Measurements from ENCODE around the gene UGT8.

The UGT8 gene

DNA sequence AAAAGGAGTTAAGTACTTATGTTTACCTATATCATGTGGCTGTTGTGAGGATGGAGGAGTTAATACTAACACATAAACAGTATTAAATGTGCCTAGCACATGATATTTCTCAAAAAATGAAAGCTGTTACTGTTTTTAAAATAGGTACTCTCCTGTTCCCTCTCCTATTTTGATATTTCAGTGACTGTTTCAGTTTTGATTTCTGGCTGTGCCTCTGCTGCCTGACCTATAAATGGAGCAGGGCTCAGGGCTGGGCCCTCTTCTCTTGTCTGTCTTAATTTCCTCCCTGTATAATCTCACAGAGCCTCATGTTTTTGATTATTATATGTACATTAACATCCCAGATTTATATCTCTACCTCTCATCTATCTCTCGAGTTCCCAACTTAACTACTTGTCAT, 93.3 kb downstream of the UGT8 start:
- DNase-seq (ENCODE audit: low read depth) = no peak

DNA sequence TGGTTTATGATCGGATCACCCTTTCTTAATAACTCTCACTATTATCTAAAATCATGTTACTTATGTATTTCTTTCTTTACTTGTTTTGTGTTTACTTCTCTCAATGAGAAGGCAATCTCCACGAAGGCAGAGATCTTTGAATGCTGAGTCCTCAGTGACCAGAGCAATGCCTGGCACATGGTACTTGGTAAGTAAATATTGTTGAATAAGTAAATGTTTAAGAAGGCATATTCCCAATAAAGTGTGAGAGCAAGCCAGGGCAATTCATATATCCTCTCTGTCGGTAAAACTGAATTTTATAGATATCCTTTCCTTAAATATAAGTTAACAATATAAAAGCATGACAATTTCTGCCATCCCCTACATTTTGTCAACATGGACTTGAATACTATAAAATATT, 94.4 kb downstream of the UGT8 start:
- no peak for DNase-seq (ENCODE audit: low read depth)

DNA sequence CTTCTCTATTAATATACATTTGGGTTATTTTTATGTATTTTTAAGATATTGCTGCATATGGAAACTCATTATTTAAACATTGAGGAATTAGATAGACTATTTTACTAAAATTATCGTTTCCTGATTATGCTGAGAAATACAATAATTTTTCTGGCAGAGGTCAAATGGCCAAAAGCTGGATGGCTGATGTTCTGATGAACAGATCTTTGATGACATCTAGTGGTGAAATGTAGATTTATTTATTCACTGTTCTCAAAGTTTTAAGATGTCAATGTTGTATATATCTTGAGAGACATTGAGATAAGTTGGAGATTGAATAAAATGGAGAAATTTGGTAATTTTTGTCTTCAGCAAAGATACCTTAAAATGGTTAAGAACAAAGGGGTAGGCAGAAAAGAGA, 96.2 kb downstream of the UGT8 start:
- DNase-seq (ENCODE audit: low read depth) = no peak

DNA sequence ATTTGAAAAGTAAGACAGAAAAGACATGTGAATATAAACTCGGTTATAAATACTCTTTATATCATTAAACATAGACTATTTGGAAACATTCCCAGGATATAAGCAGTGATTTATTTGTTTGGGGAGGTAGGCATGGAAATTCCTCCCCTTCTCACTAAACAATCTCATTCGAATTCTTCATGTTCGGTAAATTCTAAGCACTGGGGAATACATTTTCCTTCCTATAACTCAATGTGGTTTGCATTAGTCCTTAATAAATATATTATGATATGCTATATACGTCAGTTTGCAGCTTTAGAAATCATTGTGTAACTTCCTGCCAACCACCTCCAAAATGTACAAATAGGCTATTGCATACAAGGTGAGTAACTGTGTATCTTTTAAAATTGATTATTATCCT, 99.6 kb downstream of the UGT8 start:
- no peak for DNase-seq (ENCODE audit: low read depth)

DNA sequence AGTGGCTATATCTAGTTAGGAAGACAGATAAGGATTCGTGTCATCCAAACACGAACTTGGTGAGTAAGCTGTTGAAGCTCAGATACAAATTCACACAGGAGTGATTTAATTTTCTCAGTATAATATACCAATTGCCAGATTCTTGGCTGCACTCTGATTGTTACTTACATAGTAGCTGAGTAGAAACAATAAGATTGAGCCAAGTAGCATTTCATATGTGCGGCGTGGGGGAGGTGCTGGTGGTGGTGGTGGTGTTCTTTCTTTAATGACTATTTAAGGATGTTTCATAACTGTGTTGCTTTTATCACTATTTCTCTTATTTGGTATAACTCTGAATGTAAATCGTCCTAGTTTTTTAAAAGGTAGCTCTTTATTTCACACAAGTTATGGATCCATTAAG, 102.9 kb downstream of the UGT8 start:
- DNase-seq (ENCODE audit: low read depth) = no peak

DNA sequence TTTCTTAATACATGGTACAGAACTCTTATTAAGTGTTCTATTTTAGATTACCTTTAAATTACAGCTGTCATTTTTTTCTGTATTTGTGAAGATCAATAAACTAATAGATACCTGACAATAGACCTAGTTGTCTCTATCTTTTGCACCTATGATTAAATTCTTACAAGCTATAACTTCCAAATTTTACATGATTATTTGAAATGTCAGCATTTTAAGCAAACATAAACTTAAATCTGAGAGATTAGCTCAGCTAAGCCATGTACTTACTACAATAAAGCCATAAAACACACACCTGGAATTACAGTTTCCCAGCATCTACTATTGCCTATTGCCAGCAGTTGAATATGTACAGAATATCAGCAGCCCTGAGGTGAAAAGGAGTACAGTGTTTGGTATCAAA, 118.8 kb downstream of the UGT8 start:
- DNase-seq (ENCODE audit: low read depth) = no peak

DNA sequence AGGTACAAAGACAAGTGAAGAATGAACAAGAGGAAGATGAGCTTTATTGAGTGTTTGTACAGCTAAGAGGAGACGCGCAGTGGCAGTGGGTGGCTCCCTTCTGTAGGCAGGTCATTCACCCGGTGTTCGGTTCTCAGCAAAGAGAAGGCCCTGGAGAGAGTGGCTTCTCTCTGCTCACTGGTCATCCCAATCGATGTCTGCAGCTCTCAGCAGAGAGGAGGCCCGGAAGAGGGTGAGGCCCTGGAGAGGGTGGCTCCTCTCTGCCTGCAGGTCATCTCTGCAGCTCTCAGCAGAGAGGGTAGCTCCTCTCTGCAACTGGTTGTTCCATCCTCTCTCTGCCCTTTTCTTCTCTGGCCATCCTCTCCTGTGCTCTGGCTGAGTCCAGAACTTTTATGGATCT, 126.5 kb downstream of the UGT8 start:
- no peak for DNase-seq (ENCODE audit: low read depth)

DNA sequence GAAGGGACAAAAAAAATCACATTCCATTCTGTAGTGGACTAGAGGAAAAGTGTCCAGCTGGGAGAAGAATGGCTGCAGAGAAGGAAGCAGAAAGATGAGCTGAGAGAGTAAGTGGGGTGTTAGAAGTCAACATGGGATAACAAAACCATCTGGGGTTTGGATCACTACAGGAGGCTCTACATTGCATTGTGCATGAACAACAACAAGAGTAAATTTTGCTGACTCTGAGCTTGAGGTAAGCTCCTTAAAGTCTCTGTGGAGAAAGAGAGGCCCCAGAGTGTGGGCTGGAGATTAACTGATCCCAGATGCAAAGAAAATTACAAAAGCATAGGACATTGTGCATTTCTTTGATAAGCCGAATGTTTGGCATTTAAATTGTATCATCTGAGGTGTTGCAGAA, 128.9 kb downstream of the UGT8 start:
- no peak for DNase-seq (ENCODE audit: low read depth)
